Effector CD8-positive, alpha-beta T cell (primary cell): Measurements from ENCODE around the gene HFM1.
"Not testable (repeated sequence)": the region's sequence is repeated elsewhere in the genome, so short reads cannot be mapped to it uniquely, and the experiment has no call there.

Experiments used
- DNase-seq: peaks from one replicate; lab custom pipeline; 2025; lab: John Stamatoyannopoulos, UW
- total RNA-seq, 4 experiments: gene quantifications; one replicate each; lab custom pipeline; 2026; lab: John Stamatoyannopoulos, UW

HFM1 gene, protein sequence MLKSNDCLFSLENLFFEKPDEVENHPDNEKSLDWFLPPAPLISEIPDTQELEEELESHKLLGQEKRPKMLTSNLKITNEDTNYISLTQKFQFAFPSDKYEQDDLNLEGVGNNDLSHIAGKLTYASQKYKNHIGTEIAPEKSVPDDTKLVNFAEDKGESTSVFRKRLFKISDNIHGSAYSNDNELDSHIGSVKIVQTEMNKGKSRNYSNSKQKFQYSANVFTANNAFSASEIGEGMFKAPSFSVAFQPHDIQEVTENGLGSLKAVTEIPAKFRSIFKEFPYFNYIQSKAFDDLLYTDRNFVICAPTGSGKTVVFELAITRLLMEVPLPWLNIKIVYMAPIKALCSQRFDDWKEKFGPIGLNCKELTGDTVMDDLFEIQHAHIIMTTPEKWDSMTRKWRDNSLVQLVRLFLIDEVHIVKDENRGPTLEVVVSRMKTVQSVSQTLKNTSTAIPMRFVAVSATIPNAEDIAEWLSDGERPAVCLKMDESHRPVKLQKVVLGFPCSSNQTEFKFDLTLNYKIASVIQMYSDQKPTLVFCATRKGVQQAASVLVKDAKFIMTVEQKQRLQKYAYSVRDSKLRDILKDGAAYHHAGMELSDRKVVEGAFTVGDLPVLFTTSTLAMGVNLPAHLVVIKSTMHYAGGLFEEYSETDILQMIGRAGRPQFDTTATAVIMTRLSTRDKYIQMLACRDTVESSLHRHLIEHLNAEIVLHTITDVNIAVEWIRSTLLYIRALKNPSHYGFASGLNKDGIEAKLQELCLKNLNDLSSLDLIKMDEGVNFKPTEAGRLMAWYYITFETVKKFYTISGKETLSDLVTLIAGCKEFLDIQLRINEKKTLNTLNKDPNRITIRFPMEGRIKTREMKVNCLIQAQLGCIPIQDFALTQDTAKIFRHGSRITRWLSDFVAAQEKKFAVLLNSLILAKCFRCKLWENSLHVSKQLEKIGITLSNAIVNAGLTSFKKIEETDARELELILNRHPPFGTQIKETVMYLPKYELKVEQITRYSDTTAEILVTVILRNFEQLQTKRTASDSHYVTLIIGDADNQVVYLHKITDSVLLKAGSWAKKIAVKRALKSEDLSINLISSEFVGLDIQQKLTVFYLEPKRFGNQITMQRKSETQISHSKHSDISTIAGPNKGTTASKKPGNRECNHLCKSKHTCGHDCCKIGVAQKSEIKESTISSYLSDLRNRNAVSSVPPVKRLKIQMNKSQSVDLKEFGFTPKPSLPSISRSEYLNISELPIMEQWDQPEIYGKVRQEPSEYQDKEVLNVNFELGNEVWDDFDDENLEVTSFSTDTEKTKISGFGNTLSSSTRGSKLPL (N-terminal part only)
- 0 reads per million in 4 experiments for total RNA-seq

DNA sequence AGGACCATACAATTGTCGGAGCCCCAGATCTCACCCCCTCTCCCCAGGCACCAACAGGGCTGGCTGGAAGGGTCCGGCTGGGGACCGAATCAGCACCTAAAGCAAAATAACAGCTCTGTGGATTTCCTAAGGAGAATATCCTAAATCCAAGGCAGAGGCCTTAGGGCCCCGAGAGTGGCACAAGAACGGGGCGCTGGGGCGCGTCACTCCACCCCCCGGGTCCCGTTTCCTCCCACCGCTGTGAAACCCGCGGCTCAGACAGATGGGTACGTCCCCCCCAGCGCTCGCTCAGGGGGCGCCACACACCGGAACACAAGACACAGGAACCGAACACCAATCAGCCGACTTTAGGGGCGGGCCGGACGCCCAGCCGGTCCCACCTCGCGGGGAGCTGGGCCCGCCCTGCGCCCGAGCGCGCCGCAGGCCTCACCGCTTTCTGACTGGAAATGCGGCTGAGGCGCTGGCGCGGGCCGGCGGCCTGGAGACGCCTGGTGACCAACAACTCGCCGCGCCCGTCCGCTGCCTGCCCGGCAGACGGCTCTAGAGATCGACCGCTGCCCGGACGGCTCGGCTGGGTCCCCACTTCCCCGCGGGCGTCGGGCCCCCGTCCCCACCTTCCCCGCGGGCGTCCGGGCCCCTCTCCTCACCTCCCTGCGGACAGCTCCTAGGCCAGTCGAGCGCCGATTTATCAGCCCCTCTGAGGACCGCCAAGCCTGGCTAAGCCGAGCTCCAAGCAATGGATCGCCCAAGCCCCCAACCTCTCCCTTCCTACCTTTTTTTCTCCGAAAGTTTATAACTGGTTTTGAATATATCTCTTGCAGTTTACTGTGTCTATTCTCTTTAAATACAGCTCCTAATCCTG lies at the start of gene HFM1:
TSS of gene HFM1 (minus strand) at position 687 of the 862 bp plus-strand sequence. CDS start 3,755 bp downstream, outside the sequence.
- peak; percentile 55 for DNase-seq

DNA sequence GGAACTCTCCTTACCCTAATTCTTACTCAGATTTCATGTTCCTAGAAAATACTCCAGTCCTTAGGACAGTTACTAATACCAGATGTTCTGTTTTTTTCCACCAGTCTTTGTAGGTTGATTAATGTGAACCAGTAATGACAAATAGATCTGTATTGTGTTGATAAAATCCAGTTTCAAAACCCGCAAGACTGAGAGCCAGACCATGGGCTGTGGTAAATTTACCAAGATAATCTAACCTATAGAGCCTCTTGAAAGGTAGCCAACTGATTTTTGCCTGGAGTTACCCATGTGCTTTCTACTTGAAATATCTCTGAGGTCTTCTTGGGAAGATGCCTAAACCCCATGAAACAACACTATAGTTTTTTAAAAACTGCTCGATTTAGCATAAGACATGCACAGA lies 49.5 kb upstream of the HFM1 start:
- no peak for DNase-seq

DNA sequence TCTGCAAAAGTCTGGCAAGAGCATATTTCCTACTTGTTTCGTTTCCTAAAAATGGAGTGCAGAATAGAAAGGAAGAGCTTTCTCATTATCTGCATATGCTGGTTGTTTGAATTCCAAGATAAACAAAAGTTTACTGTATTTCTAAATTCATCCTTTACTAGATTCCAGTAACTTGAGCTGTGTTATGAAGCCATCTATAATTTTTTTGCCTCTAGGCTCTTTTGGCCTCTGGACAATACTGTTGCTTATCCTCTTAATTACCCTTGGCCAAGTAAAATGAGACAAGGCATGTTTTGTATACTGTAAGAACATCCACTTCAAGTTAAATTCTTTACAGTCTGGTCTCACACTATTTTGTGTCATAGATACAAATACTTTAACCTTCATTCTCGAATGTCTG lies 45.6 kb upstream of the HFM1 start:
- no peak for DNase-seq

DNA sequence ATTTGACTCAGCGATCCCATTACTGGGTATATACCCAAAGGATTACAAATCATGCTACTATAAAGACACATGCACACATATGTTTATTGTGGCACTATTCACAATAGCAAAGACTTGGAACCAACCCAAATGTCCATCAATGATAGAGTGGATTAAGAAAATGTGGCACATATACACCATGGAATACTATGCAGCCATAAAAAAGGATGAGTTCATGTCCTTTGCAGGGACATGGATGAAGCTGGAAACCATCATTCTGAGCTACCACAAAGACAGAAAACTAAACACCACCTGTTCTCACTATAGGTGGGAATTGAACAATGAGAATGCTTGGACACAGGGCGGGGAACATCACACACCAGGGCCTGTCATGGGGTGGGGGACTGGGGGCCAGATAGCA lies 43.1 kb upstream of the HFM1 start:
- not testable (repeated sequence) for DNase-seq

DNA sequence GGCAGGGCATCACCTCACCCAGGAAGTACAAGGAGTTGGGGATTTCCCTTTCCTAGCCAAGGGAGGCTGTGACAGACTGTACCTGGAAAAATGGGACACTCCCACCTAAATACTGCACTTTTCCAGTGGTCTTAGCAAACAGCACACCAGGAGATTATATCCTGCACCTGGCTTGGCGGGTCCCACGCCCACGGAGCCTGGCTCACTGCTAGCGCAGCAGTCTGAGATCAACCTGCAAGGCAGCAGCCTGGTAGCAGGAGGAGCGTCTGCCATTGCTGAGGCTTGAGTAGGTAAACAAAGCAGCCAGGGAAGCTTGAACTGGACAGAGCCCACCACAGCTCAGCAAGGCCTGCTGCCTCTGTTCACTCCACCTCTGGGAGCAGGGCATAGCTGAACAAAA lies 37.3 kb upstream of the HFM1 start:
- DNase-seq, result not testable (repeated sequence)

DNA sequence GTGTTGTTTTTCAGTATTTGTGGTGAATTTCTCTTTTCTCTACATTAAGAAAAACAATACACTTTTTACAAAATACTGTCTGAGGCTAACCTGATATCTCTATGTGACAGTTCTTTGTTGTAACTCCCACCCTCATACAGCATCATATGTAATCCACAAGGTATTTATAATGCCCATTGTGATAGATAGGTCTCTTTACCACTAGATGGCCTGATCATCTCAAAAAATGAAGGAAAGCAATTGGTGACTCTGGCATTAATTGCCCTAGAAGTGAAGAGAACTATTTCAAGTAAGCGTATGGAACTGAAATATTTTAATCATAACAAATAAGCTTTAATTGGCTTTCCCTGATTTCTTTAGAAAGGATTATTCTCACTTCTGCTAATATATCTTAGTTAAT lies 36.2 kb upstream of the HFM1 start:
- DNase-seq, result no peak

DNA sequence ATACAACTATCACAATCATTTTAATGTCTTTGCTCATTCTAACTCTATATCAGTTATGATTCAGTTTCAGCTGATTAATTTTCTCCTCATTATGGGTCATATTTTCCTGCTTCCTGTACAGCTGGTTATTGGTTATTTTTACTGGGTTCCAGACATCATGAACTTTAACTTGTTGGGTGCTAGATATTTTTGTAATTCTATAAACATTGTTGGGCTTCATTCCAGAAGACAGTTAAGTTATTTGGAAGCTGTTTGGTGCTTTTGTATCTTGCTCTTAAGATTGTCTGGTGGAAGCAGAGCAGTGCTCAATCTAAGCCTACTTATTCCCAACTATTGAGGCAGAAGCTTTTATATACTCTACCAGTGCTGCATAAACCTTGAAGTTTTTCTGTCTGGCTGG lies 34.4 kb upstream of the HFM1 start:
- DNase-seq, result no peak

DNA sequence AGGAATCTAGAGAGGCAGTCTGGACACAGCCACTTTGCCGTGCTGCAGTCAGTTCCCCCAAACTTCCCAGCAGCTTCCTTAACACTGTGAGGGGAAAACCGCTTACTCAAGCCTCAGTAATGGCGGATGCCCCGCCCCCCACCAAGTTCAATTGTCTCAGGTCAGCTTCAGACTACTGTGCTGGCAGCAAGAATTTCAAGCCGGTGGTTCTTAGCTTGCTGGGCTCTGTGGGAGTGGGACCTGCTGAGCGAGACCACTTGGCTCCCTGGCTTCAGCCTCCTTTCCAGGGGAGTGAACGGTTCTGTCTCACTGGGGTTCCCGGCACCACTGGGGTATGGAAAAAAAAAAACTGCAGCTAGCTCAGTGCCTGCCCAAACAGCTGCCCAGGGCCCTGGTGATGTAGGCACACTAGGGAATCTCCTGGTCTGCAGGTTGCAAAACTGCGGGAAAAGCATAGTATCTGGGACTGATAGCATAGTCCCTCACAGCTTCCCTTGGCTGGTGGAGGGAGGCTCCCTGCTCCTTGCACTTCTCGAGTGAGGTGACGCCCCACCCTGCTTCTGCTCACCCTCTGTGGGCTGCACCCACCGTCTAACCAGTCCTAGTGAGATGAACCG lies 23.7 kb upstream of the HFM1 start:
- no peak for DNase-seq

DNA sequence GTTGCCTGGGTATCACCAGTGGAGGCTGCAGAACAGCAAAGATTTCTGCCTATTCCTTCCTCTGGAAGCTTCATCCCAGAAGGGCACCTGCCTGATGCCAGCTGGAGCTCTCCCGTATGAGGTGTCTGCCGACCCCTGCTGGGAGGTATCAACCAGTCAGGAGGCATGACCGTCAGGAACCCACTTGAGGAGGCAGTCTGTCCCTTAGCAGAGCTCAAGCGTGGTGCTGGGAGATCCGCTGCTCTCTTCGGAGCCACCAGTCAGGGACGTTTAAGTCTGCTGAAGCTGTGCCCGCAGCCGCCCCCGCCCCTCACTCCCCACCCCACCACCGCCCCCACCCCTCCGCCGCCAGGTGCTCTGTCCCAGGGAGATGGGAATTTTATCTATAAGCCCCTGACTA lies 23.1 kb upstream of the HFM1 start:
- no peak for DNase-seq

DNA sequence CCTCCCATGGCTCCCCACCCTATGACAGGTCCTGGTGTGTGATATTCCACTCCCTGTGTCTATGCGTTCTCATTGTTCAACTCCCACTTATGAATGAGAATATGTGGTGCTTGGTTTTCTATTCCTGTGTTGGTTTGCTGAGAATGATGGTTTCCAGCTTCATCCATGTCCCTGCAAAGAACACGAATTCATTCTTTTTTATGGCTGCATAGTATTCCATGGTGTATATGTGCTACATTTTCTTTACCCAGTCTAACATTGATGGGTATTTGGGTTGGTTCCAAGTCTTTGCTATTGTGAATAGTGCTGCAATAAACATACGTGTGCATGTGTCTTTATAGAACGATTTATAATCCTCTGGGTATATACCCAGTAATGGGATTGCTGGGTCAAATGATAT lies 17.9 kb upstream of the HFM1 start:
- DNase-seq, result not testable (repeated sequence)

DNA sequence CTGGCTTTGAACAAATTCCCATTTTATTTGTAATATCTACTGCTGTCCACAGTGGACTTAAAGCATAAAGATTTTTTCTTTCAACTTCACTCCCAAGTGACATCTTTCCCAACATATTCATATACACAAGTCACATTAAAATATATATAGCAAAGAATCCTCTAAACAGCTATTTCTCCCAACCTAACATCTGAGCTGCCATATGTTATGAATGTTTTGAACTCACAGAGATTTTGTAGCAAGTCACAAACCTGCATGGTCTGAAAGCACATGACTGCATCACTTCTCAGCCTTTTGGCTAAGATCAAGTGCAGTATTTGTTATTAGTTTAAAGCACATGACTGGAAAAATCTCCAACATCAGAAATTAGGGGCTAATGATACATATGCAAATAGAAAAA lies 7.7 kb upstream of the HFM1 start:
- DNase-seq, result no peak

DNA sequence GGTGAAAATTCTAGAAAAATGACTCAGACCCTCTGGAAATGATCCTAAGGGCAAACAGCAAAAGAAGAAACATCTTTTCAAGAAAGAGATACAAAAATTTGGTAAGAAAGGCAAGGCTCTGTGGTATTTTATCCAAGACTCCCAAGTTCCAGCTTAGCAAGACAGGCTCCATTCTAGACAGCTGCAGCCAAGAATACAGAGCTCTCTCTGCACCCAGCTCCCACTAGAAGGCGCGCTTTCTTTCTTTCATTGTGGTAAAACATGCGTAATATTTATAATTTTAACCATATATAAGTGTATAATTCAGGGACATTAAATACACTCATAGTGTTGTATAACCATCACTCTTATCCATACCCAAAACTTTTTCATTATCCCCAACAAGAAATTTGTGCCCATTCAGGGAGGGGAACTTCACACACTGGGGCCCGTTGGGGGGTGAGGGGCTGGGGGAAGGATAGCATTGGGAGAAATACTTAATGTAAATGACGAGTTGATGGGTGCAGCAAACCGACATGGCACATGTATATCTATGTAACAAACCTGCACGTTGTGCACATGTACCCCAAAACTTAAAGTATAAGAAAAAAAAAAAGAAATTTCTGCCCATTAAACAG lies 2.2 kb upstream of the HFM1 start:
- no peak for DNase-seq

DNA sequence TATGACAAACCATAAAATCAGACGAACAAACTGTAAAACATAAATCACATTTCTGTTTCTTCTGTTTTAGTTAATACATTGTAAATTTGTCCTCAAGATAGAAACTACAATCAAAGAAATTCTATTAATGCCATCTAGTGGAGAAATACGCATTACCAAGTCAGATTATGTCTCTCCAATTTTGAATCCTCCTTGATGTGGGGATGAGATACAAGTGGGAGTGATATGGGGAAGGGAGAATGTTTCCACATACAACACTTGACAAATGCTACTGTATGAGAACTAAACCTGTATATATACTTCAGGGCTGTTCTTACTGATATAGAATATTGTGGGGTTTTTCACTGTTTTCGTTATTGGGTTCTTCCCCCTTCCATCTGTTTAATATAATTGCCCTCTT lies 2.6 kb downstream of the HFM1 start:
- no peak for DNase-seq

DNA sequence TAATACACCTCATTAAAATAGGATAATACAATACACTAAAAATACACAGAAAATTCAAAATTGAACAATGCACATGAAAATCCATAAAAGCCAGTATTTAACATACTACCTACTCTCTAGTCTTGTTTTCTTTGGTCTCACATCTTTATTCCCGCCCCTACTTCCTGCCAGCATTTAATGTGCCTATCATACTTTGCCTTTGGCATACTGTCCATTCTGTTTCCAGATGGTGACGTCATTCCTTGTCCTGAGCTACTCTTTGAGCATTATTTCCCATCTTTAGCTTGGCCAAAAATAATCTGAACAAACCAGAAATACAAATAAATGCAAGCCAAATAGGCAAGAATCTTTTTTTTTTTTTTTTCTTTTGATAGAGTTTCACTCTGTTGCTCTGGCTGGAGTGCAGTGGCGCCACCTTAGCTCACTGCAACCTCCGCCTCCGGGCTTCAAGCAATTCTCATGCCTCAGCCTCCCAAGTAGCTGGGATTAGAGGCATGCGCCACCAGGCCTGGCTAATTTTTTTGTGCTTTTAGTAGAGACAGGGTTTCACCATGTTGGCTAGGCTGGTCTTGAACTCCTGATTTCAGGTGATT lies 4.4 kb downstream of the HFM1 start:
- DNase-seq, result no peak

DNA sequence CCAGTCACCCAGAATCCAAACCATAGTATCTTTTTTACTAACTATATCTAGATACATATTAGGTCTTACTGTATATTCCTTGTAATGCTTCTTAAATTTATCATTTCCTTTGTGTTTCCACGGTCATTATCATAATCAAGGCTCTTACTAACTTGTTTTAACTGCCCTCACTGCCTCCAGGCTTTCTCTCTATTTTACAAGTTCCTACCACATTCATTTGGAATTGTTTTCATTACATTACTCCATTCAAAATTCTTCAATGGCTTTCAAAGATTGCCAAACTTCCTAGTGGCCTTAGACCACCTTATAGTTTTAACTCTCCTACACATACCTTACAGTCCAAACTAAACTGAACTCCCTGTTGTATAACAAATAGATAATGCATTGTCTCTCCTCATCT lies 6.3 kb downstream of the HFM1 start:
- DNase-seq, result no peak

DNA sequence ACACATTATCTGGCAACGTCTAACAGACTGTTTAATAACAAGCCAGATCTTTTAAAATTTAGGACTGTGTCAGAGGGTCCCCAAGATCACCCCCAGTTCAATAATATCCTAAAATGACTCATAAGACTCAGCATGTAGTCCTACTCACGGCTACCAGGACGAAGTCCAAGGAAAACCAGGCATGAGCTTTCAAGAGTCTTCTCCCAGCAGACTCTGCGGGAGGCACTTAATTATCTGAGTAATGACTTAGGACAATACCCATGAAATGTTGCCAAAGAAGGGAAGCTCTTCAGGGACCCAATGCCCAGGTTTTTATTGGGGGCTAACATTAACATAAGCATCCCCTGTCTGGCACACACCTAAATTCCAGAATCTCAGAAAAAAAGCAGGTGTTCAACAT lies 7.0 kb downstream of the HFM1 start:
- no peak for DNase-seq

DNA sequence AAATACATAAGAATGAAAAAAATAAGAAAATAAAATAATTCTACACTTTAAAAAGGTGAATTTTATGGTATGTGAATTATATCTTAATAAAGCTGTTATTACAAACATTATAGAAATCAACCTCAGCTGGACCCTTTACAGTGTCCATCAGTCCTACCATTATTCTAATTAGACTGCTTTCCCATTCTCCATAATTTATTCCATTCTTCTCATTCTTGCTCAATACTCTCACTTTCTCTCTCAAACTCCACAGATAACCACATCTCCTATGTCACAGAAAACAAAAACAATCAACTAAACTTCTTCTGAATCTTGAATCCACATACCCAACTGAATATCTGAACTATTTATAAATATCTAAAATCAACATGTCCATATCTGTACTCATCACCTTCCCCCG lies 11.6 kb downstream of the HFM1 start:
- DNase-seq, result no peak

DNA sequence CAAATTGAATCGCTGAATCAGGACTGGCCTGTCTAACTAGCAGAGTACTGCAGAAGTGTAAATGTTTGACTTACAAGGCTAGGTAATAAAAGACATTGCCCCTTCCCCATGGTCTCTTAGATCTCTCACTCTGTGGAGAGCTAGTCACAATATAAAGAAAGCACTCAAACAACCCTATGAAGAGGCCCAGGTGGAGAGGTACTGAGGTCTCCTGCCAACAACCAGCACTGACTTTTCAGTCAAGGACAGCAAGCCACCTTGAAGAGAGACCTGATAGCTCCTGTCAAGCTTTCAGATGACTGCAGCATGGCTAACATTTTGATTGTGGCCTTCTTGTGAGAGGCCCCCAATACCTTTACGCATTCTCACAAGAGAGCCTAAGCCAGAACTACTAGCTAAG lies 18.5 kb downstream of the HFM1 start:
- no peak for DNase-seq

DNA sequence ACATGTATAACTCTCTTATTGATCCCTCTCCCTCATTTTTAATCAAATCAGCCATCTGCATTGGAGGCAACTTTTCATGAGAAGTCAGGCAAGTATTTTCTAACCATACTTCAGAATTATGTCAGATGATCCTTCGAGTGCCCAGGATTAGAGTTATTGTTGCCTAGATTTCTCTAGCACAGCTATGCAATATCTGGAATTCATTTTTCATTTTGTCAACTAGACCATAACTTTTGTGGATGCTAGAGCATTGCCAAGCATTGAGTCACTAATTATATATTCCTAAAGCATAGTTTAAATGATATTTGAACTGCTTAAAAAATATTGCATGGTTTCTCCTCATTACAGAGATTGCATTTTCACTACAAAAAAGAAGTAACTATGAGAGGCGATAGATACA lies 21.2 kb downstream of the HFM1 start:
- no peak for DNase-seq

DNA sequence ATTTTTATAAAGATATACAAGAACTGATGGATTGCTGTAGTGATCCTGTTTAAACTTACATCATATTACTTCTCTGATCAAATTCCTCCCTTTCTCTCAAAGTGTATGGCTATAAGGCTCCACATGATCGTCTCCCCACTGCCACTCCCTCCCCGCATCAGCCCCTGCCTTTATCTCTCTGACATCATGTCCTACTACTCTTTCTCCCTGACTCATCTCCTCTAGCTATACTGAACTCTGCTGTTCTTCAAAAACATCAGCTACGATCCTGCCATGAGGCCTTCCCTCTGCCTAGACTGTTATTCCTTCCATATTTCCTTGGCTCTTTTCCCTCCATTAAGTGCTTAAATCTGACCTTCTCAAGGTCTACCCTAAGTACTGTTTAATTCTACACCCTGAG lies 22.8 kb downstream of the HFM1 start:
- no peak for DNase-seq
